Measurements from ENCODE around the gene UBE4A. TPM values are rescaled to one million over a fixed set of nuclear protein-coding genes. Genes with fewer than 3 reads are reported as not detected.

UBE4A gene
- total and polyA plus RNA-seq, 2 of the 4 experiments (the other 2 are of a cell fraction), result 15.2 to 69.7 TPM

DNA sequence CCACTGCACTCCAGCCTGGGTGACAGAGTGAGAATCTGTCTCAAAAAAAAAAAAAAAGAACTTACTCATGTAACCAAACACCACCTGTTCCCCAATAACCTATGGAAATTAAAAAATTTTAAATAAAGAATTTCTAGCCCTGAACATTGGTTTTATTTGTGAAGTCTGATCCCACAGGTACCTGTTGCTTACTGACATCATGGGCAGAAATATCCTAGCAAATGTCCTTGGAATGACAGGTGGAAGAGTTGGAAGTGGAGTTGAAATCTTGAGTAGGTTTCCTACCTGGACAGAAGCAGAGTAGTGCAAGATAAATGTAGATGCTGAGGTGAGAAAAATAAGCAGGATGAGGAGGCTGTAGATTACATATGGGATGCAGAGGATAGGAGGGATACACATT, 34.1 kb upstream of the UBE4A start:
- ATAC-seq (ENCODE audit: low read depth) (no peak), DNase-seq (no peak)
- H3K4me2 ChIP-seq (ENCODE audit: low read depth, low read length), result no peak overlapping the region
- H4K8ac ChIP-seq (ENCODE audit: low read depth in 2 of 2, low read length in 2 of 2), result no peak overlapping the region
- no peak overlapping the region for H3K23ac ChIP-seq (ENCODE audit: low read depth, low read length)
- ChIA-PET POLR2A (ENCODE audit: unreplicated experiment) (no interaction called here), CTCF (no interaction called here)
- in situ Hi-C loops (cut with MboI; ENCODE audit: low sequenced_read_pairs), result no loop called here
- H3K18ac ChIP-seq (ENCODE audit: low read depth, low read length), result no peak overlapping the region
- no peaks in the 10 kb centered on the region for H3K36me3 ChIP-seq (ENCODE audit: control insufficient read depth, insufficient read depth, low read length)
- H3K79me1 ChIP-seq (ENCODE audit: low read depth in 1 of 2, low read length in 2 of 2), result no peaks in the 10 kb centered on the region
- H4K91ac ChIP-seq (ENCODE audit: insufficient read depth, low read depth, low read length), result no peak overlapping the region
- H3K27me3 ChIP-seq (ENCODE audit: control insufficient read depth, insufficient read depth, low read length), result no peaks in the 10 kb centered on the region; the same call in 1 of the 2 replicates
- intact Hi-C loops (cut with micrococcal nuclease), result no loop called here
- H3K14ac ChIP-seq (replicated peaks; ENCODE audit: low read depth, low read length), result no peak overlapping the region
- H2BK20ac ChIP-seq (ENCODE audit: low read depth, low read length), result no peak overlapping the region
- dilution Hi-C loops (cut with HindIII; ENCODE audit: low sequenced_read_pairs, unreplicated experiment), result no loop called here
- no peak overlapping the region for H3K4ac ChIP-seq (ENCODE audit: low read depth, low read length)
- H2AK5ac ChIP-seq (ENCODE audit: low read depth, low read length), result no peak overlapping the region
- no peak overlapping the region for H2BK120ac ChIP-seq (ENCODE audit: low read depth, low read length)
- H2AK9ac ChIP-seq (replicated peaks; ENCODE audit: low read depth, low read length, poor library complexity), result no peak overlapping the region
- H2AFZ ChIP-seq (replicated peaks; ENCODE audit: low read length, poor library complexity), result no peak overlapping the region
- no peaks in the 10 kb centered on the region for H3K9me1 ChIP-seq (ENCODE audit: insufficient read depth, low read length)
- TF ChIP-seq RCOR1 (IDR thresholded peaks at IDR 0.05; ENCODE audit: insufficient replicate concordance, low read length) (no peak), CEBPB (IDR thresholded peaks at IDR 0.05; ENCODE audit: low read depth, low read length) (no peak), SMC3 (IDR thresholded peaks at IDR 0.05; ENCODE audit: low read depth, low read length) (no peak), MAFK (IDR thresholded peaks at IDR 0.05; ENCODE audit: low read depth, low read length) (no peak), POLR2A (IDR thresholded peaks at IDR 0.05; ENCODE audit: low read depth, low read length) (no peak), RAD21 (IDR thresholded peaks at IDR 0.05; ENCODE audit: low read length) (no peak), MXI1 (IDR thresholded peaks at IDR 0.05; ENCODE audit: borderline replicate concordance, low read depth, low read length) (no peak), CHD1 (IDR thresholded peaks at IDR 0.05; ENCODE audit: low read depth, low read length) (no peak), RFX5 (IDR thresholded peaks at IDR 0.05; ENCODE audit: low read depth, low read length) (no peak), MAZ (IDR thresholded peaks at IDR 0.05; ENCODE audit: borderline replicate concordance, low read depth, low read length) (no peak), BHLHE40 (IDR thresholded peaks at IDR 0.05; ENCODE audit: low read depth, low read length) (no peak), NFE2L2 (IDR thresholded peaks at IDR 0.05; ENCODE audit: low read depth, low read length) (no peak), FOS (IDR thresholded peaks at IDR 0.05; ENCODE audit: low read depth, low read length) (no peak)
- TF ChIP-seq, protein P1, sequence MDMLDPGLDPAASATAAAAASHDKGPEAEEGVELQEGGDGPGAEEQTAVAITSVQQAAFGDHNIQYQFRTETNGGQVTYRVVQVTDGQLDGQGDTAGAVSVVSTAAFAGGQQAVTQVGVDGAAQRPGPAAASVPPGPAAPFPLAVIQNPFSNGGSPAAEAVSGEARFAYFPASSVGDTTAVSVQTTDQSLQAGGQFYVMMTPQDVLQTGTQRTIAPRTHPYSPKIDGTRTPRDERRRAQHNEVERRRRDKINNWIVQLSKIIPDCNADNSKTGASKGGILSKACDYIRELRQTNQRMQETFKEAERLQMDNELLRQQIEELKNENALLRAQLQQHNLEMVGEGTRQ (IDR thresholded peaks at IDR 0.05; ENCODE audit: low read depth, low read length), result no peak
- TF ChIP-seq, protein P2, sequence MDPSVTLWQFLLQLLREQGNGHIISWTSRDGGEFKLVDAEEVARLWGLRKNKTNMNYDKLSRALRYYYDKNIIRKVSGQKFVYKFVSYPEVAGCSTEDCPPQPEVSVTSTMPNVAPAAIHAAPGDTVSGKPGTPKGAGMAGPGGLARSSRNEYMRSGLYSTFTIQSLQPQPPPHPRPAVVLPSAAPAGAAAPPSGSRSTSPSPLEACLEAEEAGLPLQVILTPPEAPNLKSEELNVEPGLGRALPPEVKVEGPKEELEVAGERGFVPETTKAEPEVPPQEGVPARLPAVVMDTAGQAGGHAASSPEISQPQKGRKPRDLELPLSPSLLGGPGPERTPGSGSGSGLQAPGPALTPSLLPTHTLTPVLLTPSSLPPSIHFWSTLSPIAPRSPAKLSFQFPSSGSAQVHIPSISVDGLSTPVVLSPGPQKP (IDR thresholded peaks at IDR 0.05; ENCODE audit: borderline replicate concordance, low read depth, low read length), result no peak
- TF ChIP-seq, protein P3, sequence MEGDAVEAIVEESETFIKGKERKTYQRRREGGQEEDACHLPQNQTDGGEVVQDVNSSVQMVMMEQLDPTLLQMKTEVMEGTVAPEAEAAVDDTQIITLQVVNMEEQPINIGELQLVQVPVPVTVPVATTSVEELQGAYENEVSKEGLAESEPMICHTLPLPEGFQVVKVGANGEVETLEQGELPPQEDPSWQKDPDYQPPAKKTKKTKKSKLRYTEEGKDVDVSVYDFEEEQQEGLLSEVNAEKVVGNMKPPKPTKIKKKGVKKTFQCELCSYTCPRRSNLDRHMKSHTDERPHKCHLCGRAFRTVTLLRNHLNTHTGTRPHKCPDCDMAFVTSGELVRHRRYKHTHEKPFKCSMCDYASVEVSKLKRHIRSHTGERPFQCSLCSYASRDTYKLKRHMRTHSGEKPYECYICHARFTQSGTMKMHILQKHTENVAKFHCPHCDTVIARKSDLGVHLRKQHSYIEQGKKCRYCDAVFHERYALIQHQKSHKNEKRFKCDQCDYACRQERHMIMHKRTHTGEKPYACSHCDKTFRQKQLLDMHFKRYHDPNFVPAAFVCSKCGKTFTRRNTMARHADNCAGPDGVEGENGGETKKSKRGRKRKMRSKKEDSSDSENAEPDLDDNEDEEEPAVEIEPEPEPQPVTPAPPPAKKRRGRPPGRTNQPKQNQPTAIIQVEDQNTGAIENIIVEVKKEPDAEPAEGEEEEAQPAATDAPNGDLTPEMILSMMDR (conservative IDR thresholded peaks at IDR 0.05; ENCODE audit: low read depth, low read length), result no peak
- H2BK15ac ChIP-seq (ENCODE audit: low read depth, low read length), result no peak overlapping the region
- H3K4me1 ChIP-seq (ENCODE audit: control insufficient read depth, insufficient read depth, low read length), result no peaks in the 10 kb centered on the region
- no peak overlapping the region for H3K9ac ChIP-seq (ENCODE audit: low read depth, low read length)
- no peaks in the 10 kb centered on the region for H3K9me3 ChIP-seq (ENCODE audit: control insufficient read depth, insufficient read depth, low read length)
- H4K5ac ChIP-seq (ENCODE audit: low read depth, low read length), result no peak overlapping the region
- H3K56ac ChIP-seq (ENCODE audit: extremely low read depth, insufficient read depth, low read length), result no peak overlapping the region
- H2BK5ac ChIP-seq (ENCODE audit: low read depth, low read length, poor library complexity, severe bottlenecking), result no peak overlapping the region
- no peak overlapping the region for H3K4me3 ChIP-seq (ENCODE audit: insufficient read depth, low read depth, low read length)
- H3K27ac ChIP-seq (ENCODE audit: insufficient read depth, low read length), result no peak overlapping the region
- BruUV-seq (replicated peaks), result no TSS peak
- H4K20me1 ChIP-seq (ENCODE audit: insufficient read depth, low read length), result no peaks in the 10 kb centered on the region
